ENCODE results near the gene PIGM.
"Not testable (repeated sequence)": the region's sequence is repeated elsewhere in the genome, so short reads cannot be mapped to it uniquely, and the experiment has no call there.

PIGM gene

GRCh38 chr1:160061369-160062229 is 29.8 kb upstream of the PIGM start:
- DNase-seq (ENCODE audit: low read depth in 2 of 3, low spot score in 1 of 3): no peak

DNA sequence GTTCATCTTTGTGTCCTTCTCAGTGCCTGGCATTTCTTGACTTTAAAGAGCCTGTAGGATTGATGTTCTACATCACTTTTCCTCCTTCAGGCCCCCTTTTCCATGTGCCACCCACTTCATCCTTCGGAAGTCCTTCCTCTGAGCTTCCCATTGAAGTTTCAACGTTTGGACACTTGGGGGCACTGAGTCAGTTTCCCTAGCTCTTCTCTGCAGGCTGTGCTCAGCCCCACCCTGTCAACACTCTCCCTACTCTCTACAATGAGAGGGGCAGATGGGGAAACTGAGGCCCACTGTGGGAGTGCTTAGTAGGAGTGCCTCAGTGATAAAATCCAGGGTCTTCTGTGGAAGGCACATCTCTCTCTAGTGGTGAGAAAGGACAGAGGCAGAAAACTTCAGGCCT is 26.3 kb upstream of the PIGM start:
- DNase-seq (ENCODE audit: low read depth in 2 of 3, low spot score in 1 of 3): no peak

DNA sequence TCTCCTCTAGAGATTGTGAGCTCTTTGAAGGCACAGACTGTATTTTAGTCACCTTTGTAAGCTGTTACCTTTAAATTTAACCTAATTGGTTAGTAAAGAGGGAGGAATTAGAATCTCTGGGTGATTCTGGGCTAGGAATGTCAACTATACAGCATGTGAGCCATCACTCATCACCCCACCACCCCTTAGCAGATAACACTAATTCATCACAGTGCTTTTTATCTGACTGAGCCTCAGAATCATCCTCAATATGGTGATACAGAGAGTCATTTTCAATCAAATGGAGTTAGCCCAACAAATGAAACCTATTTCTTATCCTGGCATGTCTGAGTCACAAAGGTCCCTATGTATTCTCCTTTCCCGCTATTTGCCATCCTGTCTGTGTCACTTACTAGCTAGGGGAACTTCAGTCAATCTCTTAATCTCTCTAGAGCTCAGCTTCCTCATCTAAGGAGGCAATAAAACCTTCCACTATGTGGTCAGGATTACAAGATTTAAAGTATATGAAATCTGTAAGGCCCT is 24.9 kb upstream of the PIGM start:
- DNase-seq (ENCODE audit: low read depth in 2 of 3, low spot score in 1 of 3): no peak

DNA sequence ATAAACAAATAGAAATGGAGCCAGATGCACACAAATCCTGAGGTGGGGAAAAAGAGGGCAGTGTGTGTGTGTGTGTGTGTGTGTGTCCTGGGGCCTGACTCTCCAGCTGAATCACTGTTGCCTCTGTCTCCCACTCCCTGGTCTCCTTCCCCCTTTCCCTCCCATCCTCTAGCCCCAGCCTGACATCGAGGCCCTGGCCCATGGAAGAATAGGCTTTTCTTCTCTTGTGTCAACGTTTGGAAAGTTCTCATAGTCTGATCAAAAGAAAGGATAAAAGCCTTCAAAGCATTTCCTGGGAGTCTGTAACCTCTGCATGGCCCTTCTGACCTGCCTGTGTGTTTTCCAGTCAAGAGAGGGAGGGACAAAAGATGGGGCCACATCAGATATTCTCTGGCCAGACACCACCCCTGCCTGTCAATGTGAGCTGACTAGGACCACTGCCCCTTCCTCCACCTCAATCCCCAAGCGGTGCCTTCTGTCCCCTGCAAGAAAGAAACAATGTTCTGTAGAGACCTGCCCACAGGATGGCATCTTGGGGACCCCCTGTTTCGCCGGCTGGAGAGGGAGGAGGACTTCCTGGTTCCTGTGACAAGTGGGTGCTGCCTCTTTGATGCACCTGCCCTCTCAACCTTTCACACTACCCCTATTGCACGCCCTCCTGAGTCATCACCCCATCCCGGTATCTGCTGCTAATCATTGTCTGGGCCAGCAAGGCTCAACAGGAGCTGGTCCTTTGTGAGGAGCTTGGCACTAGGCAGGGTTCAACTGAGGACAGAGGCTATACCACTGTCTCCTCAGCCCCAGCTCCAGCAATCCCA is 22.0 kb upstream of the PIGM start:
- no peak for DNase-seq (ENCODE audit: low read depth in 2 of 3, low spot score in 1 of 3)

DNA sequence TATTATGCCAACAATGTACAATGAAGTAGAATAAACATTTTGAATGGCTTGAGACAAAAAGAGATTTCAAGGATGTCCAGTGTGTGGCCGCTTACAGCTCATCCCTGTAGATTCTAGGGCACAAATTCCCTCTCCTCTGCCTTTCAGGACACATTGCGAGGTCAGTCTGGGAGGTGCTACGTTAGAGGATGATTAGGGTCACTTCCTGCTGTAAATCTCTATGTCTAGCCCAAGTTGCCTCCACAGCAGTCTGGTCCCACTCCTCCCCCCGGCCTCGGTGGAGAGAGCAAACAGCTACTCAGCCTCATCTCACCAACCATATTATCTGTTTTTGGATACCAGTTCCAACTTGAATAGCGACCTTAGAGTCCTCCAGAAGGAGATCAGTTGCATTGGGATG is 21.1 kb upstream of the PIGM start:
- DNase-seq (ENCODE audit: low read depth in 2 of 3, low spot score in 1 of 3): no peak

DNA sequence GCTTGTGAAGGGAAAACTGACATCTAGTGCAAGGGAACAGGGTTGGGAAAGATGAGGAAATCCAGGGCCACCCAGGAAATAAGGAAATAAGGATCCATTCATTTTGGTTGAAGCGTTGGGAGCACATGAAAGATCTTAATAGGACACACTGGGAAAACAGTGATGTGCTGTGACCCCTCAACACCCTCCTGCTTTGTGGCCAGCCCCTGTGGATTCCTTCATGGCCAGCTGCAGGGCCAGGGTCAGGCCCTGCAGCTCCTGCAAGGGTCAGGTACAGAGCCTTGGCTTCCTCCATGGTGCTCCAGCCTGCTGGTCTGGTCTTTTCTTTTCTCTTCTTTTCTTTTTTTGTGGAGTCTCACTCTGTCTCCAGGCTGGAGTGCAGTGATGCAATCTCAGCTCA is 18.8 kb upstream of the PIGM start:
- no peak for DNase-seq (ENCODE audit: low read depth in 2 of 3, low spot score in 1 of 3)

- not testable (repeated sequence) for DNase-seq (ENCODE audit: low read depth in 2 of 3, low spot score in 1 of 3)
Measured at GRCh38 chr1:160050182-160050581, 18.4 kb upstream of the PIGM start.

DNA sequence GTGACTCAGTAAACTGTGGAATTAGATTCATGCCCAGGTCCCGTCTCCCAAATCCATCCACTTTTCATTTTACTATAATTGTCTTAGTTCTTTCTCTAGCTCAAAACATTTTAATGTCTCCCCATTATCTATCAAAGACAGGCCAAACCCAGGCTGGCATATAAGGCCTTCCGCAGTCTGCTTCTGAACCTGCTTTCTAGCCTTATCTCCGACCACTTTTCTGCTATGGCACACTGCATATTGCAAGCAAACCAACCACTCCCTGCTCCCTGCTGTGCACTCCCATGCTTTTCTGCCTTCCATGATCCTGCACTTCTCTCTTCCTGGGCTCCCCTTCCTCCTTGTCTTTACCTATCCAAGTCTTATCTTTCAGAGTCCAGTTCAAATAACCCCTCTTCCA is 17.3 kb upstream of the PIGM start:
- no peak for DNase-seq (ENCODE audit: low read depth in 2 of 3, low spot score in 1 of 3)

- DNase-seq (ENCODE audit: low read depth in 2 of 3, low spot score in 1 of 3): no peak
Measured at GRCh38 chr1:160048335-160048734, 16.5 kb upstream of the PIGM start.

- DNase-seq (ENCODE audit: low read depth in 2 of 3, low spot score in 1 of 3): no peak
Measured at GRCh38 chr1:160047111-160047991, 15.6 kb upstream of the PIGM start.

DNA sequence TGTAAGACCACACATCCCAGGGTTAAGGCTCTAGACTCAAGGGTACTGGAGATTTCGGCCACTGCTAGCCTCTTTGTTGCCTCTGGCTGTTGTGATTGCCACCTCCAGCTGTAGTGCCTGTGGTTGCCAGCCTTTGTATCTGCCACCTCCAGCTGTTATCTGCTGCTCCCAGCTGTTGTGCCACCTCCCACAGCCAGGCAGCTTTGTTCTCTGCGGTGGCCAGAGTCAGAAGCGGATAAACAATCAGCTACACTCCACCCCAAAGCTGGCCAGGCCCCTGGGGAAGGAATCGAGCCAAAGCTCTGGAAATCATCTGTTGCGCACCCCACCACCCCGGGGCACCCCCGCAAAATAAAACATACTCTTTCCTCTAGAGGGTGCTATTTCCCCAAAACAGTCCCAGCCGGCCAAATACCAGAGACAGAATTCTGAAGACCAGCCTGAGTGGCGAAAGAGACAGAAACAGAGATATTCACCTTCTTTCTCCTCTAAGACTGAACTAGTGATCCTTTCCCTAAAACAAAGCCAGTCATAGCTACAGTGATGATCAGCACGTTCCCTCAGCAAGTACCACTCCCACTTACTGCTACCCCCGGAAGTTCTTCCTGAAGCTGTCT is 14.8 kb upstream of the PIGM start:
- peak in 2 of 3 donors; percentile 21 to 50 for DNase-seq (ENCODE audit: low read depth in 2 of 3, low spot score in 1 of 3)

- DNase-seq (ENCODE audit: low read depth in 2 of 3, low spot score in 1 of 3): no peak
Measured at GRCh38 chr1:160045653-160046052, 13.9 kb upstream of the PIGM start.

DNA sequence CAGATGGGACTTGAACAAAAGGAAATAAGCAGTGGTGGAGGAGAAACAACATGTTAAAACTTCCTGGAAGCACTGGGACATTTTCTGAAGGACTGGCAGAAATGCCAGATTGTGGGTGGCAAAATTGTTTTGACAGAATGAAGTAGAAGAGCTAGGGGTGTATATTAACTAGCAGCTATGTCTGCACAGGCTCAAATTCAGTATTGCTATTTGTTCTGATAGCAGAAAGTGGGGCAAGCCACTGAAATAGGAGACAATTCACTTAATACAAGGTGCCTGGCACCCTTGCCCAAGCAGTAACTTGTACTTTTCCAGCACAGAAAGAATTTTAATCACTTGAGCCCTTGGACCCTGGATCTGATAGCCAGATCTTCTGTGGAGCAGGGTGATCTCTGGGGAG is 11.8 kb upstream of the PIGM start:
- DNase-seq (ENCODE audit: low read depth in 2 of 3, low spot score in 1 of 3): no peak

GRCh38 chr1:160040476-160040875 is 8.7 kb upstream of the PIGM start:
- DNase-seq (ENCODE audit: low read depth in 2 of 3, low spot score in 1 of 3): no peak

GRCh38 chr1:160032165-160032820 is 503 bp upstream of the PIGM start:
- DNase-seq (ENCODE audit: low read depth in 2 of 3, low spot score in 1 of 3): no peak

DNA sequence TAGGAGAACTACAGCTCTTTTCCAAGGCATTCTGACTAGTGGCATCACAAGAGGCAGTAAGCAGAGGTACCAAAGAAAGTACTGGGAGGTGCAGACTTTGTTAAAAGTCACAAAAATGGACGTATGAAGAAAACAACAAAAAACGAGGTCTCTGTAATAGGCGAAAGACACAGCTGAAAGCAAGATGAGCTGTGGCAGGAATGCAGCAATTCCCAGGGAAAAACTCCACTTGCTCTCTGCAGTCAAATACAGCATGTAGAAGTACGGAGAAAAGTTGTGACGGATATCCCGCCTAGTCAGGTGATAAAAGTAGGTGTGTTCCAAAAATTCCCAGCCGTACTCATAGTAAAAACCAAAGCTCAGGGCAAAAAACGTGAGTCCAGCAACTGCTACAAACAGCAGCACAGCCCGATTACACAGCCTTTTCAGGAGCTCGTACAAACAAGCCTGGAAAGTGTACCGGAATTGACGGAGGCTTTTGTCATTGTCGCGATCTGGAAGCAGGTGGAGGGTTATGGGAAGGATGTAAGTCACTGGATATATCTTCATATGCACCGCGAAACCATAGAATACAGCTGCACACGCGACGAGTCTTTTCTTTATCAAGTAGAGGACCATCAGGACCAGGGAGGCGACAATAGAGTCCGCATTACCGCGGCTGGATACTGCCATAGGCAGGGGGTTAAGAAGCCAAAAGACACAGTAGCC is 979 bp downstream of the PIGM start:
- DNase-seq (ENCODE audit: low read depth in 2 of 3, low spot score in 1 of 3): no peak

DNA sequence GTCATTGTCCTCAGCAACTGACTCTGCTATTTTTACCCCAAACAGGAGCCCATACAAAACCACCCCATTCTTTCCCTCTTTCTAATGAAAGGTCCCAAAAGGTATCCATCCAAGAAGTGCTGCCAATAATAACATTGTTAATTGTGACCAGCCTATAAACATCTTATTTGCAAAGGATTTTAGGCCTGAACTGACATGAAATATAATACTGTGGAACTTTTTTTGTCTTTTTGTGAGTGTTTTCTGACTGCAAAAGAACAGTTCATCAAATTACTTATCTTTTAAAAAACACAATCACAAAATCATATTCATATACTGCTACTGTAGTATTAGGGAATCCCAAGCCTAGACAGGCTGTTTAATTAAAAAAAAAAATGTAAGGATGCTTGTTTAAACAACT is 3.4 kb downstream of the PIGM start:
- DNase-seq (ENCODE audit: low read depth in 2 of 3, low spot score in 1 of 3): no peak

- DNase-seq (ENCODE audit: low read depth in 2 of 3, low spot score in 1 of 3): no peak
Measured at GRCh38 chr1:160025314-160025713, 6.5 kb downstream of the PIGM start.

DNA sequence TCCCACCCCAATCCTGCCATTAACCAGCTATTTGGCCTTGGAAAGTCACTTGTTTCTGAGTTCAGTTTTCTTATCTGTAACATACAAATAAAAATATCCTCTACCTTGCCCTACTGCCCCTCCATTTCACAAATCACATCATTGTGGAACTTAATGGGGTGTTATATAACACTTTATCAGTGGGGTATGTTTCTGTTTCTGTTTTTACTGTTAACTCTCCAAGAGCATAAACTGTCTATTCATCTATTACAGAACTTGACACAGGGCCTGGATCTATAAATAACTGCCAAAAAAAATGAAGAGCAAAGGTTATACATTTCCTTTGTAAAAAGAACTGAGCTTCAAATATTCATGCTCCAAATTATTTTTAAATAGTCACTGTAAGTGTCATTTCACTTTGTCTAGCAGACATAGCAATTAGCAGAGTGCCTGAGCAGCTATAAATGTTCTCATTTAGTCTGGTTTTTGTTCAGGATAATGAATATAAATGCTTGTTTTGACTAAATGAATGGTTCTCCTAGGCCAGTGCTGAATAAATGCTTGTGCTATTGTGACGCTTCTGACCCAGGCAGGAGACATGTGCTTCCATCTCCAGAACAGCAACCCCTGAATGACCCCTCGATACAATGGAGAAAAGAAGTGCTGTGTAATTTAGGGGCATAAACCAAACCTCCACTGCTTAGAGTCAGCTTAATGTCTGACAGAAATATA is 7.4 kb downstream of the PIGM start:
- DNase-seq (ENCODE audit: low read depth in 2 of 3, low spot score in 1 of 3): no peak

Measured in stimulated activated CD4-positive, alpha-beta T cell treated with anti-CD3 and anti-CD28 coated beads, Interleukin-12 subunit alpha, Interleukin-12 subunit beta, amount 100 ng/mL, for 48 hours (primary cell).